ENCODE data around the gene ADRB2. TPM values are rescaled to one million over a fixed set of nuclear protein-coding genes. Genes with fewer than 3 reads are reported as not detected.

Gene ADRB2
- total RNA-seq, 4 donors from 2014 or later: 1.1 to 5.1 (median 4.2) TPM

GRCh38 chr5:148808864-148809642 is 17.4 kb upstream of the ADRB2 start:
- intact Hi-C loops (cut with DNase I): no loop called here
- no peak overlapping the region for H3K27ac ChIP-seq
- no peaks in the 10 kb centered on the region for H3K27me3 ChIP-seq
- TF ChIP-seq POLR2A (IDR thresholded peaks at IDR 0.05): no peak
- TF ChIP-seq CTCF (IDR thresholded peaks at IDR 0.05): no peak
- DNase-seq: no peak
- H3K4me1 ChIP-seq: peaks cover 10 to 14% of the 10 kb centered on the region in 2 donors
- H3K36me3 ChIP-seq: no peaks in the 10 kb centered on the region
- WGBS, 2 donors: 48 to 61% methylated on average over 10 of the region's 10 CpGs
- H3K9me3 ChIP-seq: no peaks in the 10 kb centered on the region
- no peak overlapping the region for H3K4me3 ChIP-seq (replicated peaks in 1 of 3)

DNA sequence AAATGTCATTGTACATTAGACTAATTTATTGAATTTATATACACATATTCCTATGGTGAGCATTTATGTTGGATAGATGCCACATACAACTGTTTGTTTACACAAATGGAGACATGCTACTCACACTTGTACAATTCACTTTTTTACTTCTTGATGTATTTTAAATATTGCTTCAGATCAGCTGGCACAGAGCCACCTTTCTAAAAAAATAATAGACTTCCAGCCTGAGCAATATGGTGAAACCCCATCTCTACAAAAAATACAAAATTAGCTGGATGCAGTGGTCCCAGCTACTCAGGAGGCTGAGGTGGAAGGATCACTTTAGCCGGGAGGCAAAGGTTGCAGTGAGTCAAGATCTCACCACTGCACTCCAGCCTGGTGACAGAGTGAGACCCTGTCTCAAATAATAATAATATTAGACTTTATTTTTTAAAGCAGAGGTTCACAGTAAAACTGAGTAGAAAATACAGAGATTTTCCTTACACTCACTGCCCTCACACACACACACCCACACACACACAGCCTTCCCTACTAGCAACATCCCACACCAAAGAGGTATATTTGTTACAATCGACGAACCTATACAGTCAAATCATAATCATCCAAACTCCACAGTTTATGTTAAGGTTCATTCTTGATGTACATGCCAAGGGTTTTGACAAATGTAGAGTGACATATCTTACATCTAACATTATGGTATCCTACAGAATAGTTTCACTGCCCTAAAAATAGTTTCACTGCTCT is 16.5 kb upstream of the ADRB2 start:
- Histone ChIP-seq H3K27ac (no peak overlapping the region), H3K4me1 (peaks cover 10 to 14% of the 10 kb centered on the region in 2 donors), H3K9me3 (no peaks in the 10 kb centered on the region), H3K36me3 (no peaks in the 10 kb centered on the region), H3K4me3 (replicated peaks in 1 of 3) (no peak overlapping the region), H3K27me3 (no peaks in the 10 kb centered on the region)
- intact Hi-C loops (cut with DNase I): no loop called here
- WGBS, 2 donors: 77 to 84% methylated on average over 3 of the region's 3 CpGs
- DNase-seq: no peak
- TF ChIP-seq CTCF (IDR thresholded peaks at IDR 0.05): no peak
- no peak for TF ChIP-seq POLR2A (IDR thresholded peaks at IDR 0.05)

GRCh38 chr5:148810823-148811222 is 15.6 kb upstream of the ADRB2 start:
- Histone ChIP-seq H3K4me1 (peaks cover 10 to 14% of the 10 kb centered on the region in 2 donors), H3K4me3 (replicated peaks in 1 of 3) (no peak overlapping the region), H3K36me3 (no peaks in the 10 kb centered on the region), H3K27me3 (no peaks in the 10 kb centered on the region), H3K9me3 (no peaks in the 10 kb centered on the region), H3K27ac (no peak overlapping the region)
- no peak for DNase-seq
- intact Hi-C loops (cut with DNase I): no loop called here
- 82 to 96% methylated on average over 2 of the region's 2 CpGs for WGBS, 2 donors
- no peak for TF ChIP-seq POLR2A (IDR thresholded peaks at IDR 0.05)
- TF ChIP-seq CTCF (IDR thresholded peaks at IDR 0.05): no peak

DNA sequence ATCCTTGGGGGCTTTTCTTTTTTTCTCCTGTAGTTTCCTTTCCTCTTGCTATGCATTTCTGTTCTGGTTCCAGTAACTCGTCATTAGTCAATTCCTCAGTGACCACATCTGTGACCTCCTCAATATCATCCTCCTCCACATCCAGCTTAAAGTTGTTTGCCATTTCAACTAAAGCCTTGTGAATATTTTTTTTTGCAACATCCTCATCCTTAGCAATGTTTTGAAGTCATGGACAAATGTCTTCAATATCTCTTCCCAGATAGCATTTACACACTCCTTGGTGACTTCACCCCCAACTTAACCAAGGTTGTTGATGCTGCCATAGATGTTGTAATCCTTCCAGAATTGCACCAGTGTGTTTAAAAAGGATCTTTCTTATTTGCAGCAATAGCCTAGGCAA is 14.7 kb upstream of the ADRB2 start:
- no peaks in the 10 kb centered on the region for H3K27me3 ChIP-seq
- H3K36me3 ChIP-seq: no peaks in the 10 kb centered on the region
- H3K27ac ChIP-seq: no peak overlapping the region
- WGBS, 2 donors: 33 to 69% methylated on average over 1 of the region's 1 CpG
- no peaks in the 10 kb centered on the region for H3K9me3 ChIP-seq
- H3K4me1 ChIP-seq: peaks cover 10 to 14% of the 10 kb centered on the region in 2 donors
- intact Hi-C loops (cut with DNase I): no loop called here
- no peak overlapping the region for H3K4me3 ChIP-seq (replicated peaks in 1 of 3)
- DNase-seq: no peak
- TF ChIP-seq POLR2A (IDR thresholded peaks at IDR 0.05) (no peak), CTCF (IDR thresholded peaks at IDR 0.05) (no peak)

GRCh38 chr5:148815086-148815485 is 11.3 kb upstream of the ADRB2 start:
- TF ChIP-seq POLR2A (IDR thresholded peaks at IDR 0.05) (no peak), CTCF (IDR thresholded peaks at IDR 0.05) (no peak)
- intact Hi-C loops (cut with DNase I): no loop called here
- 47 to 56% methylated on average over 2 of the region's 2 CpGs for WGBS, 2 donors
- DNase-seq: no peak
- Histone ChIP-seq H3K9me3 (no peaks in the 10 kb centered on the region), H3K27ac (no peak overlapping the region), H3K27me3 (no peaks in the 10 kb centered on the region), H3K4me1 (no peaks in the 10 kb centered on the region), H3K4me3 (replicated peaks in 1 of 3) (no peak overlapping the region), H3K36me3 (no peaks in the 10 kb centered on the region)
